NCI-H2107 (cell line): Measurements from ENCODE around the gene SLC6A12.
A peak's percentile ranks its signal among the peaks of the same experiment; 100 is the strongest.

ENCODE experiments used
- DNase-seq: peaks from one replicate; lab custom pipeline; 2025; lab: John Stamatoyannopoulos, UW

Gene SLC6A12

DNA sequence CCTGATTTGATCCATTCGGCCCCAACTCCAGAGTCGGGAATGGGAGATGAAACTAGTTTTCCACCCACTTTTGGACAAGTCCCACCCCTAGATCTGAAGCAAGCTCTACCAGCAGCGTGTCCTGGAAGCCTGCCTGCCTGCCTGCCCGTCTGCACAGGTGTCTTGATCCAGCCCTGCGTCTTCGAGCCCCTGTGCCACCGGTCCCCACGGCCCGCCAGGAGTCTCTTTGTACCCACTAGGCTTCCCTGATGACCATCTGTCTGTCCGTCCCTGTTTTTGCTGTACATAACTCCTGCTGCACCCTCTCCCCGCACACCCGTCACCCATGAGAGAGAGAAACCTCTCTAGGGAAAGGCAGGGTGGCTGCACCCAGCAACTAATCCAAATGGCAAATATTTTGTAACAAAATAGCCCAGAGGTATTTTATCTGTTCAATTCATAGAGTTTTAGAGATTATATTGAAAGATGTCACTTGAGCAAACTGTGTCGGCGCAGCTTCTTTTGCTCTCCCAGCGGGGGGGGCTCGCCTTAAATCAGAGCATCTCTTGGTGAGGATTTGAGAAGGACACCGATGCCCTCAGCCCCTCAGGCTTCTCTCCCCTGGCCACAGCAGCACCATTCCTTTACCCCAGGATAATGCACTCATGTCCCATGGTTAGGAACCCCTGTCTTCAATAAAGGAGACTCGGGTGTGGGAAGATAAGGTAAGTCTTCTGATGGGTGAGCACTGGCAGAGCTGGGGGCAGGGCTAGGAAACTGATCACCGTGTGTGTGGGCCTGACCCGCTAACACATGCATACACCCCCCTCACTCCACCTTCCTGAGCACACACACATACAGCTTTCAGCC lies 35.8 kb downstream of the SLC6A12 start:
- DNase-seq, result no peak

DNA sequence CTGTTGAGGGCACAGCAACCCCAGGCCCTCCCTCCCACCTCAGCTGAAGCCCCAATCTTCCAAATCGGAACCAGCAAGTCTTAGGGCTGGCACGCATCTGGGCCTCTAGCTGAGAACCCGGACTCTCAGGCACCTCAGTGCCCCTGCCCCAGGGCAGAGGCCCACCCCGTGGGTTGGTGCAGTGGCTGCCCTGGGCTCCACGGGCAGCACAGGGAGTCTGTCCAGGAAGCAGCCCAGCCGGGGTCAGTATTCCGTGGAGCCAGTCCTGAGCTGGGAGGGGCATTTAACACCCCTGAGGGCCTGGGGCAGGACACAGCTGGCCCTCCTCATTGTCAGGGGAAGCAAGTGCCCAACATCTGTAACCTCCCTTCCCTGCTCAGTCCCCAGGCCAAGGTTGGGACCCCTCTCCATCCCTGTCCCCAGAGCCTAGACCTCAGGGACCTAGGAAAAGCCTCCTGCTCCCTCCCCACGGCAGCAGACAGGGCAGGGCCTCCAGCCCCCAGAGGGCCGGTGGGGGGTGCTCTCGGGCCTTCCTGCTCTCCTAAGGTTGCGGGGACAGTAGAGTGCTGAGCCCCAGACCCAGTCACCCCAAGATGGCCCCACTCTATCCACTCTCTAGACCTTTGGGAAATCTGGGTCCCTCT lies 36.5 kb downstream of the SLC6A12 start:
- DNase-seq, result no peak

DNA sequence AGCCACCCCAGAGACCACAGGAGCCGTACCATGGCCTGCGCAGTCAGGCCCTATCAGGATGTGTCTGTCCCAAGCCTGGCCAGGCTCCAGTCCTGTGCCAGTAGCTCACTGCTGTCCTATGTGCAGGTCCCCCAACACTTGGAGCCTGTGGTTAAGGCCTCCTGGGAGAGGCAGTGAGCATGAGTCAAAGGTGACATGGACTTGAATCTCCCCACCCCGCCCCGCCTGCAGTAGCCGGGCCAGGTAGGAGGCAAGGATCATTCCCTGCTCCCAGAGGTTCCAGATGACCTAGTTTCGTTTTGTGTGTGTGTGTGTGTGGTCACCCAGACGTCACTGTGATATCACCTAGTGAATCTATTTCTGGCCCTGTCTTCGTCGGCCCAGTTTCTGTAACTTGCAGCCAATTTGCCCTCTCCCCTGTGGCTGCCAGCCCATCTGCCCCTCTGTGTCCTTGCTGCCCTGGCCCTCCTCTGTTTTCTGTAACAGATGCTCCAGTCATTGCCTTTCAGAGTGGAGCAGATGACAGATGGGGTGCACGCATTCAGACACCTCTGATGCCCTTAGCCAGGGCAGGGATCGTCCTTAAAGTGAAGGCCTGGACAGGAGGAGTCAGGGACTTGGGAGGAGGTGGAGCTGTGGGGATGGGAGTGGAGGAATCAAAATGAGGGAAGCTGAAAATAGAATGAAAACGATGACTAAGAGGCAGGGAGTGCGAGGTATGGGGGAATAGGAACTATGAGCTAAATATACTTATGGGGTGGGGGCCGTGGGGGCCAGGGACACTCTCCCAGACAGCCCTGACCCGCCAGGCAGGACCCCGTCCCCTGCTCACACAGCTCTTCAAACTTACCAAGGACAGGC lies 37.4 kb downstream of the SLC6A12 start:
- DNase-seq, result no peak

DNA sequence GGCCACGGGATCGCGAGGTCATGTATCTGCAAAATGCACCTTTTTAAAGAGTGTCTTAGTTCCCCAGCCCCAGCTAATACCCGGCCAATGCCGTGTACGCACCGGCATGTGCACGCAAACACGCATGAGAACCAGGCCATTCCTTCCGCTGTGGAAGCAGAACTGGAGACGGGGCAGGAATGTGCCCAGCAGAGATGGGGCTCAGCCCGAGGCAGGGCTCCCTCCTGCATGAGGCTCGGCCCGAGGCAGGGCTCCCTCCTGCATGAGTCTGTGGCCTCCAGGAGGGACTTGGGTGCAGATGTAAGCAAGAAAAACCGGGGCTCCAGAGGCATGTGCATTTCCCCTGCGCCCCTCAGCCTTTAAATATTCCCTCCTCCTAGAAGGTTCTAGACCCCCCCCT lies 38.2 kb downstream of the SLC6A12 start:
- no peak for DNase-seq

DNA sequence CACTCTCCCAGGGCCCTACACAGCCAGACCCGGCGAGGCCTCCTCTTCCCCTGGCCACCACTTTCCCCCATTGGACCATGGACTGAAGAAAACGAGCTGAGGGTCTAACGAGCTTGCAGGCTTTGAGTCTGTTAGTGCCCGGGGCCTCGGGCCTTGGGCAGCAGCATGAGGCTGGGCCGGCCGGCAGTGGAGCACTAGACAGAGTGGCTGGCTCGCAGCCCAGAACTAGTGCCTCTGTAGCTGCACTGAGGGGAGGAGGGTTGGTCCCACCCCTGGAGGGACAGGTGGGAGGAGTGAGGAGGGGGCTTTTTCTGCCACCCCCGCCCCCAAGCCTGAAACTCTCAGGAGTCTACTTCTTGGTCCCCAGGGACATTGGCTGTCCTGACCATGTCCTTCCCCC lies 38.7 kb downstream of the SLC6A12 start:
- peak; percentile 13 for DNase-seq

DNA sequence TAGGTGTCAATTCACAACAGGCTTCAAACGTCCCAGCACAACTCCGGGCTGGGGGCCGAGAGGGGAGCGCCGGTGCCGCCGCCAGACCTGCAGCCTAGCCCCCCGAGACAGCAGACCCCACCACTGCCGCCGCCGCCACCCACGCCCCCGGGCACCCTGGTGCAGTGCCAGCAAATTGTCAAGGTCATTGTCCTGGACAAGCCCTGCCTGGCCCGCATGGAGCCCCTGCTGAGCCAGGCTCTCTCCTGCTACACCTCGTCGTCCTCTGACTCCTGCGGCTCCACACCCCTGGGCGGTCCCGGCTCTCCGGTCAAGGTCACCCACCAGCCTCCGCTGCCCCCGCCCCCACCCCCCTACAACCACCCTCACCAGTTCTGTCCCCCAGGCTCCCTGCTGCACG lies 39.4 kb downstream of the SLC6A12 start:
- no peak for DNase-seq

DNA sequence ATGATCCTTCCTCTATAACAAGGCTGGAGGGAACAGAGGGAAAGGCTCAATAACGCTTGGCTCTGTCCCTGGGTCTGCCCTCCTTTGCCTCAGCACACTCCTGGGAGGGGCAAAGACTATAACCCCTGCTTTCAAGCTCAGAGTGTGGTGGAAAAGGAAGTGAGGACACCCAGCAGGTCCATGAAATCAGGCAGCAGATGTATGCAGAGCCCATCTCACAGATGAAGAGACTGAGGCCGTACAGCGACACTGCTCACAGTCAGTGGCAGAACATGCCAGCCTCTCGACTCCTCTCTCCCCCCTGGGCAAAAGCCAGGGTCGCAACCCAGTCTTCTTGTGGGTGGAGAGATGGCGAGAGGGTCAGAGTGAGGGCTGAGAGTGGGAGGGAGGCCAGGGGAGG lies 39.8 kb downstream of the SLC6A12 start:
- no peak for DNase-seq

DNA sequence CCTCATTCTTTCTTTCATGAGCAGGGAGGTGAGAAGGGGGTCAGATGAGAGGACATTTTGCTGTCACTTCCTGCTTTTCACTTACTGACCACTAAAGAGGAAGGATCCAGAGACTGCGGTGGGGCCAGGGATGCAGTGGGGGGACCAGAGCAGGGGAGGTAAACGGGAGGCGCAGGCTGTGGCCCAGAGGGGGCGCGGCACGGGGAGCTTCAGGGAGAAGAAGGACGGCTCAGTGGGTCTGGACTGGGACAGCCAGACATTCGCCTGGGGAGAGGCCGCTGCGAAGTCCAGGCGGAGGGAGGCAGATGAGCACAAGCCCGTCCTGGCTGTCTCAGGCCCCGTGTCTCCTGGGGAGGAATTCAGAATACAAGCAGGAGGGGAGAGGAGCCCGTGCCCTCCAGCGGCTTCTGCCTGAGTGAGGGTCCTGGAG lies 41.2 kb downstream of the SLC6A12 start:
- no peak for DNase-seq

DNA sequence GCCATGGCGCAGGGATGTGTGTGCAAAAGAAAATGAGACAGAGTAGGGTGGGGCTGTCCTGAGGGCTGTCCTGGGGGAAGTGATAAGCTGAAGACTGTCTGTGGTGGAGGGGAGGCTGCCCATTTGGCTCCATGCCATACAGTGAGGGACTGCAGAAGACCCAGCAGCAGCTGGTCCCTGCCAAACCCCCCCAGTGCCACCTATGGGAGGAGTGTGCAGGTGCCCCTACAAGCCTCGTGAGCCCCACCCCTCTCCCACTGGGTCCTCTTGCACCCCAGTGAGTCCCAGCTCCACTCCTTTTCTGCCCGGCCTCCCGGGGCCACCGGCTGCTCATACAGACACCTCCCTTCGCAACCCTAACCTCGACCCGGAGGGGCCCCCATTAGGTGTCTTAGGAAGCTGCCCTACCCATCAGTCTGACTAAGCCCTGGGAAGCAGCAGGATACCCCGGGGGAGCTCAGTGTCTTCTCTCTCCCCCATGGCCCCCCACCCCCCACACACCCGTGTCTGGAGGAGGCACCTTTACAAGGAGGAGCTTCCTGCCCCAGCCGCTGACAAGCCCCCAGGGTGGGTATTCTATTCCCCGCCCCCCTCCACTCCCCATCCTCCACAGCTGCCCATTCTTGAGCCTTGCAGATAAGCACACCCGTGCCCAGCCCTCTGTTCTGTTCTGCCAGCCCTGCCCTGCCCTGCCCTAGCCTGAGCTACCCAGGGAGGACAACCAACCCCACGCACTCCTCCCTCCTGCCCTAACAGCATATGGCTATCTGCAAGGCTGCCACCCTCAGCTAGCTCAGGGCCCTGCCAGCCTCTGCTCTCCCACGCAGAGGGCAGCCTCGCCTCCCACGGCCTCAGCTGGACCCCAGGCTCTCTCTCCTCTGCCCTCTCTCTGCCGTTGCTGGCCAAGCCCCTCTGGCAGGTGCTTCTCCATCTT lies 41.9 kb downstream of the SLC6A12 start:
- no peak for DNase-seq

DNA sequence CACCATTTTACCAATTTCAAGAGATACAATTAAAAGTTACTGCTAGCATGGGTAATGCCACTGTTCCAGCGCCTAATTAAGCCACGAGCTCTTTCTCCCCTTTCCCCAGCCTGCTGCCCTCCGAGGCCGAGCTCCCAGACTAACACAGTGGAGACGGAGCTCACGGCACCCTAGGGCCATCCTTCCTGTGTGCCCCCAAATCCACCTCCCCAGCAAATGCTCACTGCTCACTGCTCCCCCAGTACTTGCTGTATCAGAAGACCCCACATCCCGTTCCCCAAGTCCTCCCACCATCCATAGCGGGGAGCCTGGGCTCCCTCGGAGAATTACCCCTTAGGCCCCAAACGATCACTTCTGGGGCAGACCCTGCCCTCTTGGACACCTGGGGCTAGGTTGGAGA lies 42.7 kb downstream of the SLC6A12 start:
- no peak for DNase-seq

DNA sequence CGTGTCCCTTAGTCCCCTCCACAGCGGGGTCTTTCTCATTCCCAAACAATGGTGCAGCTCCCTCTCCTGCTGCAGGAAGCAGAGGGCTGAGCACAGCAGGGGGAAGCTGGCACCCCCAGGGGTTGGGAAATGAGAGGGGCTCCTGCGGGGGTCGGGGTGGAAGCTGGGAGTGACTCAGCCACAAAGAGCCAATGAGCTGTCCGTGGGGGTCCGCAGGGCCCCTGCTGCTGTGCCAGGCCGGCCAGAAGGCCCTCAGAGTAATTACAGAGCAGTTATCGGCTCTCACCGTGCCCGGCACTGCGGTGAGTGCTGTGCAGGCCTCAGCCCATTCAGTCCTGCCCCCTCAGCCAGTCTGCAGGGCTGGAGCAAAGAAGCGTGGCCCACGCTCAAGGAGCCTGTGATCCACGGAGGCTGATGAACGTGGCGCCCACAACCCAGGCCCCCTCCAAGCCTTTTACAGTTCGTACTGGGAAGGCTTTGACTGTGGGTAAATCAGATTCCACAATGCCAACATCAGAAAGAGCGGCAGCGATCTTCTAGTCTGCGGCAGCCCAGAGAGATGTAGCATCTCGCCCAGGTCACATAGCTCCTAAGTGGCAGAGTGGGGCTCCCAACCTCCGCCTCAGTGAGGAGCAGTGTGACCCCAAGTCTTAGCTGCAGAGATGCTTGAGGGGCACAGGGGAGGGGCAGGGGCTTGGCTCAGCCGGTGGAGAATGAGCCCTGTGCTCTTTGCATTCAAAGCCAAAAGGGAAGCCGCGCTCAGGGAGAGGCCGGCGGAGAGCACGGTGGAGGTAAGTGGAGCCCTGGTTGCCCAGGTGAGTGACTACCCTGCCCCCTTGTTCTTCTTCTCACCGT lies 43.4 kb downstream of the SLC6A12 start:
- DNase-seq, result no peak

DNA sequence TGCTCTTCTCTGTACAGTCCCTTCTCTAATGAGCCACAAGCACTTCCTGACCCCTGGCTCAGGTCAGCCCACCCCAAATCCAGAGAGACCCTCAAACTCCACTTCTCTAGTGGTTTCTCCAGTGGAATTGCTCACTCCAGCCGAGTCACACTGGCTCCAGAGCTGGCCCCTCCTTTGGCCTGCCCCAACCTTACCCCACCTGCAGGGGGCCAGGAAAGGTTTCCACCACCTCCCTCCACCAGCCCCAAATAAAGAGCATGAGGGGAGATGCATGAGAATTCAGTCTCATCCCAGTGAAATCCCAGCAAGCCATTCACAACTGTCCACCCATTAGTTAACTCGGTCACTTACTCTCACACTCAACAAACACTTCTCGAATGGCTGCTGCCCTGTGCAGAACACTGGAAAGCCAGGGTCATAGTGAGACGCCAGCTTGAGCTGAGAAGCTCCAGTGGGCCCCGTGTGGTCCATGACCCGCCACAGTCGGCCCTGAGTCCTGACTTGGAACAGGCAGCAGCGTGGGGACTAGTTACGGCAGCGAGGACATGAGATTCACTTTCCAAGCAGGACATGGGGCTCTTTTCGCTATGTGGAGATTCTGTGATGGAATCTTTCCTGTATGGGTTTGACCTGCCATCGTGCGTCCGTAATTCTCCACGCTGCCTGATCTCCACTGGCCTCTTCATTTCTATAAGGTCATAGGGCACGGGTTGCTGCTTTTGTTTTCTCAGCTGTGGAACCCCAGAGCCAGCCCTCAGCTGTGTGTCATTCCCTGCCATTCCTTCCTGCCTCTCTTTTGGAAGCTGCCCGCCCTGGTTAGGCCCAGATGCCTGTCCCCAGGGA lies 44.2 kb downstream of the SLC6A12 start:
- DNase-seq, result no peak

DNA sequence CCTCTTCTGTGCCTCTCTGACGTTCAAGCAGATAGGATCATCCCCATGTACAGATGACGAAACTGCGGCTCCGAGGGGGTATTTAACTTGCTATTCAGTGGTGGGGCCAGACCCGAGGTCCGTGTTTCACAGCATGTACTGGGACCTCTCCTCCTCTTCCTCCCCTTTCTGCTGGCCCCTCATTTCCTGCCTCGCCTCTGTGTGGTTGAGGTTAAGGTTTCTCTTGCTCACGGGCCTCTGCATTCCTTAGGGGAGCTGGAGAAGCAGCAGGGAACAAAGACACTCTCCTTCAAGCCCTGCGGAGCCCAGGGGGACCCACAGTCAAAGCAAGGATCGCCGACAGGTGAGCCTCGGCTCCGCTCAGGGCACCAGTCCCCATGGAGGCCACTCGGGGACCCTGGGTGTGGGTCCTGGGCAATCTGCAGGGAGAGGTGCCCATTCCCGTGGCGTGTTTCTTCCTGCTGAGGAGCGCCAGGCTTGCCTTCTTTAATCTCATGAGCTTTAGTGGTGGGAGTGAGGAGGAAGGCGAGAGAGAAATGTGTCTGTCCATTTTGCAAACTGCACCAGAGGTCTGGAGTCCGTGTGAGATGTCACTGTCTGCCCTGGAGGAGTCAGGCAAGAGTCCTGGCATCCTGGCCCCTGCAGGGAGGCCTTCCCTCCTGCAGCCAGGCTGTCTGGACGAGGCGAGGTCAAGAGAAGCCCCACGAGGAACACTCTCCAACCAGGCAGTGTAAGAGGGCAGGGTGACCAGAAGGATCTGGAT lies 45.0 kb downstream of the SLC6A12 start:
- DNase-seq, result no peak

DNA sequence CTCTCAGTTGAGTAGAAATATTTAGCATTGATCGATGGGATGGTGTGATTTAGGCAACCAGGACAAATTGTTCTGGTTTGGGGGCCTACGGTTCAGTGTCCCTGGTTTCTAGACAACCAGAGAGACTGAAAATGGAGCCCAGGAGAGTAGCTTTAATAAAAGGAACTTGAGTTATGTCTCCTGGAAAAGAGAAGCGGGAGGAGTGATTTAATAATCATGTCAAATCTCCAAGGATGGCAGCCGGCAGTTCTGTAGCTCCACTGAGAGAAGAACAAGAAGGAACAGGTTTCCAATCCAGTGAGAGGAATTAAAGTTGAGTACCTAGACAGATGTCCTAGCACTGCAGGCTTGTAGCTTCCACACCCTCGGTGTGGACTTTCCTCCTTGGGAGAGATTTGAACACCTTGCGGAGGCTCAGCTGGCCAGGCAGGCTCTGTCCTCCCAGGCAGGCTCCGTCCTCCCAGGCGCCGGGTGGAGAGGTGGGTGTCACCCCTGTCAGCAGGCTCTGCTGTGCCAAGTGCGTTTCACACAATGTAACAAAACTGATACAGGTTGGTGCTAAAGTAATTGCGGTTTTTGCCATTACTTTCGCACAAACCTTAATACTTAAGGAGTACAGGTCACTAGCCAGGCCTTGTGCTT lies 45.9 kb downstream of the SLC6A12 start:
- DNase-seq, result no peak

DNA sequence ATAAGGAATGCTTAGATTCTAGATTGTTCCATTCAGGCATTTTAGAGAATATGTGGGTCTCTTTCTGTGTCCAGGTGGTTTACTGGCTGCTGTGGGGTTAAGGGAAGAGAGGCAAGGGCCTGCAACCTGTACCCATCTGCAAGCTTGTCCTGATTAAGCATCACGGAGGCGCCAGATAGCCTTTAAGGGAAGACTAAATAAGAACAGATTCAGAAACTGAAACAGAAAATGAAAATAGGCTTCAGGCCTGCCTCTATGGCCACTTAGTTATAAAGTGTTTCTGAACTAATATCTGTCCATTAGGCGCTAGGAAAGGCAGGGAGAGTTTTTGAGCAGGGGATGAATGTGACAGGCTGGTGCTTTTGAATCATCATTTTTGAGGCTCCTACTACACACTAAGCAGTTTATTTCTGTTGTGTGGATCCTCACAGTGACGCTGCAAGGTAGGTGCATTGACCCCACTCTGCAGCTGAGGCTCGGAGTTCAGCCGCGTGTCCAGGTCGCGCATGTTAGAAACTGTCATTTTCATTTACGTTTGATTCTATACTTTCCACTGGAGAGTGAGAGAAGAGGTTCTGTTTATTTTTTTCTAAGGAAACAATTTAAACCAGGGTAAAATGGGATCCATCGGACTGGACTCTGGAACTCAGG lies 47.4 kb downstream of the SLC6A12 start:
- DNase-seq, result no peak

DNA sequence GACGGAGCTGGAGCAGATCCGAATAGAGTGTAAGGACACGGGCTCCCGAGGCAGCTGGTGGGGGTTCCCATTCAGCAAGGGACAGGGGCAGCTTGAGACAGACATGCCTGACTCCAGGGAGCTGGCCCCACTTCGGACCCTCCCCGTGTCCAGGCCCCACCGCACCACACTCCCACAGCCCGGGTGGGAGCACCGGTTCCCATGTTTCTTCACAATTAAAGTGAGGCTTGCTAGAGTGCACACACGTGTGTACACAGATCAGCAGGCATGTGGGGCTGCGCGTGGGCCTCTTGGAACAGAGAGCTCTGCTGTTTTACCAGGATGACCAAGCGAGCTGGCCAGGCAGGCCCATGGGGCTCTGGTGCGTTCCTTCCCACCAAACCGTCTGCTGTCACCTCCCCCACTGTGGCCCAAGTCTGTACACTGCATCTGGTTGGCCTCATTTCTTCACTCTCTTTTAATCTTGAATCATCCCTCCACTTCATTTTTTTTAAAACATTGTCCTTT lies 48.0 kb downstream of the SLC6A12 start:
- DNase-seq, result no peak

DNA sequence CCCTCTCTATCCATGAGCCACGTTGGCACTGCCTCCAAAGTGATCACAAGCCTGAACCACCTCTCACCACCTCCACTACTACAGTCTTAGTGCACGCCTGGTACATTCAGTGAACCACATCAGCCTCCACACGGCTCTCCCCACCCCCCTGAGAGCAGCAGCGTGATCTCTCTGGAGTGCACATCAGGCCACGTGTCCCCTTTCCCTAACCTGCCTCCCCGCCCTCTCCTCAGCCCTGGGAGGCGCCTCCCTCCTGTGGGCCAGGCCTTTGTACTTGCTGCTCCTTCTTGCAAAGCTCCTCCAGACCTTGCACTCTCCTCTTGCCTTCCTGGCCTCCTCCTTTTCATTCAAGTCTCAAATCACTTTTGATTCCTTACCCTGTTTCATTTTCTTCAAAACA lies 49.8 kb downstream of the SLC6A12 start:
- no peak for DNase-seq
